HG03196 (cell line): ENCODE data around the gene POTEI.
"Not testable (repeated sequence)": the region's sequence is repeated elsewhere in the genome, so short reads cannot be mapped to it uniquely, and the experiment has no call there.

Source experiments
- ATAC-seq: cut with Tn5 transposase; IDR thresholded peaks from one replicate; pipeline ENCODE4 v1.9.1; 2021; ENCODE audit not compliant: unreplicated experiment

Gene POTEI

DNA sequence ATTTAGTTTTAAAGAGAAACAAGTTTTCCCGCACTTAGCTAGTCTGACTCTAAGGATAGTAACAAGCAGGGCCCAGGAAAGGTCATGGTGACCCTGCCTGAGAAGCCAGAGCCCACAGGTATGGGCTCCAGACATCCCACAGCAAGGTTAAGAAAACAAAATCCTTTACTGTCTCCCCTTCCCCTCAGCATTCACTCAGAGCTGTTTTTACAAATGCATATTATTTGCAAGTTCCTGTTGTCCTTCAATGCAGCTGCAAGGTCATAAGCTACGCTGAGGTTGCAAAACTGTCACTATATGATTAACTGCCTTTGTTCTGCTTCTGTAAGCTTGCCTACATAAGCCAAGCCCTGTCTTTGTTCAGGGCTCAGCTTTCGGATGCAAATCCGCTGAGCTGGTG lies 18.1 kb downstream of the POTEI start:
- not testable (repeated sequence) for ATAC-seq

- not testable (repeated sequence) for ATAC-seq
Measured at GRCh38 chr2:130455413-130455812, 53.7 kb downstream of the POTEI start.

DNA sequence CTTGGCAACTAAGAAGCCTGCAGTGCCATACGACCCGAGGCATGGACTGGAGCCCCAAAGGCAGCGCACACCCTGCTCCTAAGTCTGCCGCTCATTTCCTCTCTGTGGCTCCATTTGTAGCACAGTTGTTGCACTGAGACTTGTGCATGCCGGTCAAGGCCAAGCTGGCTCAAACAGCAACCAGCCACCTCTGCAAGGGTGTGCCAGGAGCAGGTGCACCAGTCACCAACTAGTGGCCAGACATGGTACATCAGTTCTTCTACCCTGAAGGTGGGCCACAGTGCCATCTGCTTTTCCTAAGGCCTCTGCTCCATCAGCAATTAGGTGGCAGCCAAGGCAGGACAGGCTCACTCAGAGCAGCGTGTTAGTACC lies 54.4 kb downstream of the POTEI start:
- ATAC-seq = not testable (repeated sequence)

GRCh38 chr2:130453955-130454711 lies 55.0 kb downstream of the POTEI start:
- not testable (repeated sequence) for ATAC-seq

GRCh38 chr2:130452897-130453296 lies 56.2 kb downstream of the POTEI start:
- ATAC-seq = not testable (repeated sequence)

DNA sequence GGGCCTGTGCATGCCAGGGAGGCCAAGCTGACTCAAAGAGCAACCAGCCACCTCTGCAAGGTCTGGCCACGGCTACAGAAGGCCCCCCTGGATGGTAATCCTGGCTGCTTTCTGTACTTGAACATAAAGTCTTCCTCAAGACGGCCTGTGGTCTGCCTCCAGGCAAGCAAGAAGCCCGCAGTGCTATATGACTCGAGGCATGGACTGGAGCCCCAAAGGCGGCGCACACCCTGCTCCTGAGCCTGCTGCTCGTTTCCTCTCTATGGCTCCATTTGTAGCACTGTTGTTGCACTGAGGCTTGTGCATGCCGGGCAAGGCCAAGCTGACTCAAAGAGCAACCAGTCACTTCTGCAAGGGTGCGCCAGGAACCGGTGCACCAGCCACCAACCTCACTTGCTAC lies 57.3 kb downstream of the POTEI start:
- ATAC-seq = not testable (repeated sequence)

GRCh38 chr2:130451278-130451677 lies 57.9 kb downstream of the POTEI start:
- not testable (repeated sequence) for ATAC-seq

DNA sequence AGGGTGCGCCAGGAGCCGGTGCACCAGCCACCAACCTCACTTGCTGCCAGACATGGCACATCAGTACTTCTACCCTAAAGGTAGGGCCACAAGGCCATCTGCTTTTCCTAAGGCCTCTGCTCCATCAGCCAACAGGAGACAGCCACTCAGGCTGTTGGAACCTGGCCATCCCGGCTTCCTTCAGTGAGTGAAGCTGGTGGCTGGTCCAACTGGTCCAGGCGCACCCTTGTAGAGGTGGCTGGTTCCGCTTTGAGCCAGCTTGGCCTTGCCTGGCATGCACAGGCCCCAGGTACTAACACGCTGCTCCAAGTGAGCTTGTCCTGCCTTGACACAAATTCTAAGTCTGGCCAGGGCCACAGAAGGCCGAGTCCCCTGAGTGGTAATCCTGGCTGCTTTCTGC lies 58.8 kb downstream of the POTEI start:
- not testable (repeated sequence) for ATAC-seq

DNA sequence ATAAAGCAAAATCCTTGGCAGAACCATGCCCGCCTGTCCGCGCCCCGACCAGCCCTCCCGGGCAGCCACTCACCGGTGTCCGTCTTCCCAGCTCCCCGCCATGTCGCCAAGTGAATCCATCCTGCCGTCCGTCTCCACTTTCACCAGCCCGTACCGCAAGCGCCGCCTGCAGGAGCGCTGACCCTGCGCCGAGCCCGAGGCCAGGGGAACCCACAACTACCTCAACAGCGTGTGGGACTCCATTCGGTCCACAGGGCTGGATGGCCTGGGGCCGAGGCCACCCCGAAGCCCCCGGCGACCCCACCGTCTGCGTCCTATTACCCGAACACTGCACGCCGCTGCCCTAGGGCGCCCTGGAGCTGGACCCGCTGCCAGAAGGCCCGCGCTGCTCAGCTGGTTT lies 81.5 kb downstream of the POTEI start:
- ATAC-seq = not testable (repeated sequence)

DNA sequence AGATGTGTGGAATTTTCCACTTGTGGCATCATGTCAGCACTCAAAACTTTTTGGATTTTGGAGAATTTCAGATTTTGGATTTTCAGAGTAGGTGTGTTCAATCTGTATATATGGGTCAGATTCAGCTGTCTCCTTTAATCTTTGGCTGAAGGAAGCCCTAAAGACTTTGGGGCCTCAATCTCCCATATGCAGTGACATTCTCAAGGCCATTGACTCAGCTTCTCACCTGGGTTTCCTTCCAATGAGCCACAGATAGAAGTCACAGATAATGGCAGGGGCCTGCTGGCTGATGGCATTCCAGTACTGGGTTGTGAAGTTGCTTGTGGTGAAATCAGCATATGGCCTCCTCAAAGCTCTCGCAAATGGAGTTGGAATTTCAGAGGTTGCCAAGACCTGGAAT lies 90.3 kb downstream of the POTEI start:
- ATAC-seq = not testable (repeated sequence)

- not testable (repeated sequence) for ATAC-seq
Measured at GRCh38 chr2:130416693-130417092, 92.4 kb downstream of the POTEI start.
